GM18502 (cell line): ENCODE data around the gene GSTO2.
A peak's percentile ranks its signal among the peaks of the same experiment; 100 is the strongest.

Source experiments
- ATAC-seq: cut with Tn5 transposase; IDR thresholded peaks from one replicate; pipeline ENCODE4 v1.9.1; 2021; ENCODE audit warnings: mild to moderate bottlenecking; ENCODE audit not compliant: unreplicated experiment, poor library complexity

Gene GSTO2

GRCh38 chr10:104253106-104253505, 15.9 kb upstream of the GSTO2 start:
- ATAC-seq, result no peak

- ATAC-seq, result no peak
These were observed 15.2 kb upstream of the GSTO2 start for GRCh38 chr10:104253606-104254410.

GRCh38 chr10:104254493-104255310, 14.3 kb upstream of the GSTO2 start, which contains the start of gene GSTO1:
Gene GSTO1 (plus strand): TSS chr10:104254892. CDS start chr10:104254929, 37 bp downstream.
- peak; percentile 82 for ATAC-seq

GRCh38 chr10:104255311-104255981, 13.5 kb upstream of the GSTO2 start:
- ATAC-seq, result peak; percentile 51

GRCh38 chr10:104256335-104256961, 12.5 kb upstream of the GSTO2 start:
- ATAC-seq, result no peak

- ATAC-seq, result no peak
These were observed 11.7 kb upstream of the GSTO2 start for GRCh38 chr10:104257235-104257634.

GRCh38 chr10:104258209-104258608, 10.8 kb upstream of the GSTO2 start:
- ATAC-seq, result no peak

- ATAC-seq, result no peak
These were observed 9.5 kb upstream of the GSTO2 start for GRCh38 chr10:104259456-104259855.

GRCh38 chr10:104259999-104260774, 8.8 kb upstream of the GSTO2 start:
- no peak for ATAC-seq

GRCh38 chr10:104260775-104261115, 8.2 kb upstream of the GSTO2 start:
- no peak for ATAC-seq

- no peak for ATAC-seq
These were observed 6.9 kb upstream of the GSTO2 start for GRCh38 chr10:104262055-104262454.

- no peak for ATAC-seq
These were observed 4.2 kb upstream of the GSTO2 start for GRCh38 chr10:104264783-104265182.

GRCh38 chr10:104267721-104268404, 1.1 kb upstream of the GSTO2 start:
- ATAC-seq, result no peak

GRCh38 chr10:104268405-104268712, 625 bp upstream of the GSTO2 start:
- no peak for ATAC-seq

- ATAC-seq, result no peak
These were observed 4.3 kb downstream of the GSTO2 start for GRCh38 chr10:104273286-104273685.

- ATAC-seq, result no peak
These were observed 5.1 kb downstream of the GSTO2 start for GRCh38 chr10:104273899-104274575.

GRCh38 chr10:104274762-104275721, 6.1 kb downstream of the GSTO2 start:
- peak; percentile 88 for ATAC-seq

- no peak for ATAC-seq
These were observed 7.2 kb downstream of the GSTO2 start for GRCh38 chr10:104276192-104276591.
